ENCODE results near the gene STX5.
"Not testable (repeated sequence)": the region's sequence is repeated elsewhere in the genome, so short reads cannot be mapped to it uniquely, and the experiment has no call there.

STX5 gene

DNA sequence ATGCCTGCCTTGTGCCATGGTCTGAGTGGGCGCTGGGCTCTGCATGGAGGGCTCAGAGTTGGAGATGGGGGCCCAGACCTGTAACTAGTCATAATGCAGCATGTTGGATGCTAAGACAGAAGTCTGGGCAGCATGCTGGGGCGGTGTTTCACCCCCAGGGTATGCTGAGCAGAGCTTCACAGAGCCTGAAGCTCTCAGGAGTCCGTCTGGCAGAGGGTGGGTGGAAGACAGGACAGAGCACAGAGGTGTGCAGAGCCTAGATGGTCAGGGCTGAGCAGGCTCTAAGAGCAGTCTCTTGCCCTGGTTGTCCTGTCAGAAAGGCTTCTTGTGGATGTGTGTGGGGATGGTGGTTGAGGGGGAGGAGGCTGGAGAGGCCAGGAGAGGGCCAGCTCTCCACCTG is 53.4 kb downstream of the STX5 start:
- no peak for ATAC-seq

DNA sequence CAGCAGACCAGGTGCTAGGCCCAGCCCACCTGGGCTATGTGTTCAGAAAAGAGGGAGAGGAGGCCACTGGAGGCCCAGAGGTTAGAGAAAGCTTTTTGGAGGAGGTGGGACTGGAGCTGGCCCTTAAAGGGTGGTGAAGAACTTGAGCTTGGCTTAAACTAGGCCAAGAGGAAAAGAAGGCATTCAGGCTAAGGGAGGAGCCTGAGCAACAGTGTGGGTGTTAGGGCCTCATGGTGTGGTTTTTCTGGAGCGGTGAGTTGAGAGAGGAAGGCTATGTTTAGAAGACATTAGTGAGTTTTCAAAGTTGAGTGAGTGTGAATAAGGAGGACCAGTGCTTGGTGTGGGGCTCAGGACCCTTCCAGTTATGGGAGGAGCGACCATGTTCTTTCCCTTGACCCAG is 54.5 kb downstream of the STX5 start:
- ATAC-seq = no peak

DNA sequence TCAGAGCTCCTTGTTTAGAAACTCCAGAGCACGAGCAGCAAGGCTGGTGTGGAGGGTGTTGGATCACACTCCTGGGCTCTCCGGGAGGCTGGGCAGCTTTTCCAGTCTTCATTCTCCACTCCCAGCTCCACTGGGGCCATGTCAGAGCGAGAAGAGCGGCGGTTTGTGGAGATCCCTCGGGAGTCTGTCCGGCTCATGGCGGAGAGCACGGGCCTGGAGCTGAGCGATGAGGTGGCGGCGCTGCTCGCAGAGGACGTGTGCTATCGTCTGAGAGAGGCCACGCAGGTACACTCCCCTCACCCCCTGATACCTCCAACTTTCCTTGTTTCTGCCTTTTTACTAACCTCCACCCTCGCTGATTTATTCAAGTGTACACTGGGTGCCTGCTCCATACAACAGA is 56.2 kb downstream of the STX5 start:
- ATAC-seq = no peak

DNA sequence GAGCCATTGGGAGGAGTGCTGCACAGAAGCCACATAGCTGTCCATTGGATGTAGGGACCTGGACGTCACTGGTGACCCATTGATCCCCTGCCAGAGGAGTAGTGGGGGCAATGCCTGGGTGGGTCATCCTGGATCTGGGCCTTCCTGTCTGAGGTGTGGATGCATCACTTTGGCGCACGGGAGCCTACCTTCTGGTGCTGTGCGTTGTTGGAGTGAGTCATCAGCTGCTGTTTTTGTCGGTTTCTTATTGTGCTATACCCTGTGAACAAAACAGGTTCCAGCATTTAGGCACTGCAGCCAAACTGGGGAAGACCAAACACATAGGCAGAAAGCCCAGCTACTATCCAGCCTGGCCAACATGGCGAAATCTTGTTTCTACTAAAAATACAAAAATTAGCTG is 57.4 kb downstream of the STX5 start:
- no peak for ATAC-seq

DNA sequence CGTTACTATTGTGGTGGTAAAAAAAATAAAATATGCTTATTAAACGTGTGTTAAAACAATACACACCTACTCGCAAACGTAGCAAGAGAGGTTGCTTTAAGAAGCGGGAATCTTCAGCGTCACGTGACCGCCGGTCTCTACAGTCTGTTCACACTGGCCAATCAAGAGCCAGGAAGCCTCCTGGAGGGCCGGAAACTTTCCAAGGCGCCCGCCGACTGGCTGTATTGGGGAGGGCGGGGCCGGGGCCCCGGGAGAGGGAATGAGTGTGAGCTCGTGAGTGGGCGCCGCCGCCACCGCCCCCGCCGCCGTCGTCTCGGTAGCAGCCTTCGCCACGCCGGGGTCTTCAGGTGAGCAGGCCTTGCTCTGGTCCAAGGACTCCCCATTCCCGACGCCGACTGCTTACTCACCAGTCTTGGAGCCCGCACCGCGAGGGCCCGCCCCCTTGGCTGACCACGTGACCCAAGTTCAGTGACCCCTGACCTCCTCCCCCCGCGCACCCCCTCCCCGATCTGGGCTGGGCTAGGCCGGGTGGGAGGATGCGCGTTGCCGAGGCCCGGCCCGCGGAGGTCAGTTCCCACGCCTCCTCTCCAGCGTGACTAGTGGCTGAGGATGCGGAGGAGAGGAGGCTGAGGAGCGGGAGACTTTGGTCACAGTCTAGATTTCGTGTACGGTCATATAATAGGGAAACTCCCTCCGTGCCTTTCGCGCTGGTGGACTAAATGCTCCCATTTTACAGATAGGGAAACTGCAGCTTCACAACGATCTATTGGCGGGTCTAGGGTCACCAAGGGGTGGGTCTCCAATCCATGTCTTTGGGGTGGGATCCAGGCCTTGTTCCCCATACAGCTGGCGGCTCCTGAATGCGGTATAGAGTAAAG is 60.5 kb downstream of the STX5 start, which contains the start of gene TAF6L:
TAF6L (plus strand) TSS at position 253 of the 878 bp plus-strand sequence. CDS start 4,388 bp downstream, outside the sequence.
- ATAC-seq = peak; percentile 92 to 94

DNA sequence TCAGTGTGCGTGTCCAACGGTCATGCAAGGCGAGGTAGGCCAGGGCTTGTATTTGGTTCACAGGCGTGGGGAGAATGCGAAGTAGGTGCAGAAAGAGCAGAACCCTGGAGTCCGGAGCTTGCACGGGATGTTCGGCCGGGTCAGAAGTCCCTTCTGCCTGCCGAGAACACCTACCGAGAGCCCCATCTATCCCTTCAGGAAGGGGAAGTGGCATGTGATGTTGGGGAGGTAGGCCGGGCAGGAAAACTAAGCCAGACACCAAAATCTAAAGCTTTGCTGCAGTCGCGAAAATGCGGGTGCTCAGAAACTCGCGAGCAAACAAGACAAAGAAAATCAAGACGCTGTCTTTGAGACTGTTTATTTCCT is 61.1 kb downstream of the STX5 start:
- no peak for ATAC-seq

DNA sequence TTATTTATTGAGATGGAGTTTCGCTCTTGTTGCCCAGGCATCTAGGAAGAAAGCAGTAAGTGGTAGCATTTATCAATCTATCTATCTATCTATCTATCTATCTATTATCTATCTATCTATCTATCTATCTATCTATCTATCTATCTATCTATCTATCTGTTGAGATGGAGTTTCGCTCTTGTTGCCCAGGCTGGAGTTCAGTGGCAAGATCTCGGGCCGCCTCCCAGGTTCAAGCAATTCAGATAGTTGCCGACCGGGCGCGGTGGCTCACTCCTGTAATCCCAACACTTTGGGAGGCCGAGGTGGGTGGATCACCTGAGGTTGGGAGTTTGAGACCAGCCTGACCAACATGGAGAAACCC is 71.0 kb downstream of the STX5 start:
- ATAC-seq = not testable (repeated sequence)

DNA sequence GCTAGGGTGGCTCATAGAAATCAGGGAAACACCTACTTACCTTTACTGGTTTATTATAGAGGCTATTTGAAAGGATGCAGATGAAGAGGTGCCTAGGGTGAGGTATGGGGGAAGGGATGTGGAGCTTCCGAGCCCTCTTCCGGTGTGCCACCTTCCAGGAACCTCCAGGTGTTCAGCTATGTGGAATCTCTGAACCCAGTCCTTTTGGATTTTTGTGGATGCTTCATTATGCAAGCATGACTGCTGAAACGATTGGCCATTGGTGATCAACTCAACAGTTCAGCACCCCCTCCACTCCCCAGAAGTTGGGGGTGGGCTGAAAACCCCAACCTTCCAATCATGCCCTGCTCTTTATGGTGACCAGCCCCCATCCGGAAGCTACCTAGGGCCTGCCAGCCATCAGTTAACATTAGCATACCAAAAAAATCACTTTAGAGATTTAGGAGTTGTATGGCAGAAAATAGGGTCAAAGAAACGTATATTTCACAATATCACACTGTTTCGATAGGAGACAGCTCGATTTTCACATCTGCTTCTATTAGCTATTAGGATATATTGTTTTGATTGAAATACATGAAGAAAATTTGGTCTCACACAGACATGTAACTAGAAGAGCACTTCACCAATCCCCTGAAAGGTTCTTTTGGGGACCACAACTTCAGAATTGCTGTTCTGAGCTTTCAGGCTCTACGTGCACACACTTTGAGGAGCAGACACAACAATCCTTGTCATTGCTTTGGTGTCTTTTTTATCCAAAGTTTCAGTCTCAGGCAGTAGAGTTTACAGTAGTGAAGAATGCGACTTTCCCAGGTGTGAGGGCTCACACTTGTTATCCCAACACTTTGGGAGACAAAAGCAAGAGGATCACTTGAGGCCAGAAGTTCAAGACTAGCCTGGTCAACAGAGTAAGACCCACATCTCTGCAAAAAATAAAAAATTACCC is 73.7 kb downstream of the STX5 start:
- no peak for ATAC-seq

Measured in activated CD4-positive, CD25-positive, alpha-beta regulatory T cell treated with anti-CD3 and anti-CD28 coated beads, Interleukin-2, amount 50 U/mL, for 24 hours (primary cell).